Measurements from ENCODE around the gene ZNF93. TPM values are rescaled to one million over a fixed set of nuclear protein-coding genes. Genes with fewer than 3 reads are reported as not detected.
"Not testable (repeated sequence)": the region's sequence is repeated elsewhere in the genome, so short reads cannot be mapped to it uniquely, and the experiment has no call there.

Gene ZNF93
- total RNA-seq, 1 experiment from 2014 or later, result 7.5 TPM

DNA sequence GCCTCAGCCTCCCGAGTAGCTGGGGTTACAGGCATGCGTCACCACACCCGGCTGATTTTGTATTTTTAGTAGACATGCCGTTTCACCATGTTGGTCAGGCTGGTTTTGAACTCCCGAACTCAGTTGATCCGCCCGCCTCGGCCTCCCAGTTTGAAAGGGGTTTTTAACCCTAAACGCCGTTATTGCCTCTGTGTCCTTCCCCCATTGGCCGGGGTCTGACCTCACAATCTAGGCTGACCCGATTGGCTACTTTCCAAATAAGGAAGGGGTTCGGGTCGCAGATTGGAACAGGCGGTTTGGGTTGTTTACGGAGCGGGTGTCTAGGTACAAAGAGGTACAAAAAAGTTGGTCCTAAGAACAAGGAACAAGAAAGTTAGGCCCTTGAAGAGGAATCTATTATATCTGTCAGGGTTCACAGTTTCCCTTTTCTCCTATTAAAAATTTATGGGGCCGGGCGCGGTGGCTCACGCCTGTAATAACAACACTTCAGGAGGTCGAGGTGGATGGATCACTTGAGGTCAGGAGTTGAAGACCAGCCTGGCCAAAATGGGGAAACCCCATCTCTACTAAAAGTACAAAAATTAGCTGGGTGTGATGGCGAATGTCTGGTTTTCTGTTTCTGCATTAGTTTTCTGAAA, 34.0 kb upstream of the ZNF93 start:
- H3K36me3 ChIP-seq (ENCODE audit: control insufficient read depth, insufficient read depth, low read length), result no peaks in the 10 kb centered on the region
- H3K27ac Mint-ChIP-seq (ENCODE audit: unreplicated experiment), result peak overlapping the region; percentile 100
- peaks cover 8% of the 10 kb centered on the region for H3K4me1 Mint-ChIP-seq (ENCODE audit: low read depth, unreplicated experiment)
- TF ChIP-seq, protein P1, sequence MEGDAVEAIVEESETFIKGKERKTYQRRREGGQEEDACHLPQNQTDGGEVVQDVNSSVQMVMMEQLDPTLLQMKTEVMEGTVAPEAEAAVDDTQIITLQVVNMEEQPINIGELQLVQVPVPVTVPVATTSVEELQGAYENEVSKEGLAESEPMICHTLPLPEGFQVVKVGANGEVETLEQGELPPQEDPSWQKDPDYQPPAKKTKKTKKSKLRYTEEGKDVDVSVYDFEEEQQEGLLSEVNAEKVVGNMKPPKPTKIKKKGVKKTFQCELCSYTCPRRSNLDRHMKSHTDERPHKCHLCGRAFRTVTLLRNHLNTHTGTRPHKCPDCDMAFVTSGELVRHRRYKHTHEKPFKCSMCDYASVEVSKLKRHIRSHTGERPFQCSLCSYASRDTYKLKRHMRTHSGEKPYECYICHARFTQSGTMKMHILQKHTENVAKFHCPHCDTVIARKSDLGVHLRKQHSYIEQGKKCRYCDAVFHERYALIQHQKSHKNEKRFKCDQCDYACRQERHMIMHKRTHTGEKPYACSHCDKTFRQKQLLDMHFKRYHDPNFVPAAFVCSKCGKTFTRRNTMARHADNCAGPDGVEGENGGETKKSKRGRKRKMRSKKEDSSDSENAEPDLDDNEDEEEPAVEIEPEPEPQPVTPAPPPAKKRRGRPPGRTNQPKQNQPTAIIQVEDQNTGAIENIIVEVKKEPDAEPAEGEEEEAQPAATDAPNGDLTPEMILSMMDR (IDR thresholded peaks at IDR 0.05; ENCODE audit: insufficient read depth in 1 of 2, low read depth in 1 of 2, low read length in 1 of 2, severe bottlenecking in 1 of 2, unreplicated experiment in 1 of 2), result no peak
- no peaks in the 10 kb centered on the region for H3K4me1 ChIP-seq
- H3K27me3 Mint-ChIP-seq (ENCODE audit: insufficient read depth, unreplicated experiment), result no peaks in the 10 kb centered on the region
- BruUV-seq (replicated peaks), result no TSS peak
- H3K4me3 ChIP-seq (ENCODE audit: low read depth, low read length), result peak overlapping the region; percentile 70
- H3K27me3 ChIP-seq (replicated peaks; ENCODE audit: control insufficient read depth, insufficient read depth, low read length), result no peaks in the 10 kb centered on the region
- peak overlapping the region; percentile 100 for H3K4me3 Mint-ChIP-seq (ENCODE audit: unreplicated experiment)
- peaks cover 21% of the 10 kb centered on the region for H3K36me3 Mint-ChIP-seq (ENCODE audit: insufficient read depth, unreplicated experiment)
- H3K9me3 ChIP-seq, result peaks cover 17% of the 10 kb centered on the region; the same call in 1 of the 2 replicates
- POLR2A ChIA-PET, result interaction anchor here (0.6 to 1.6 kb wide), 5 partner anchors 34 to 204 kb away, joined by 3 to 25 read pairs (median 10); partner anchors contain the start of genes ATP13A1, ZNF101 and ZNF93
- peaks cover 12% of the 10 kb centered on the region for H3K9me3 Mint-ChIP-seq (ENCODE audit: unreplicated experiment)
- intact Hi-C loops (cut with micrococcal nuclease; ENCODE audit: unreplicated experiment), result loop anchor here (2.0 to 10.0 kb wide), 2 partner anchors 90 to 202 kb away; partner anchors contain the start of genes ATP13A1 and ZNF101
- CTCF ChIA-PET, result no interaction called here
- DNase-seq, result peak in 1 of 2 experiments; percentile 11

GRCh38 chr19:19870086-19870485, 30.7 kb upstream of the ZNF93 start:
- H3K27me3 ChIP-seq (replicated peaks; ENCODE audit: control insufficient read depth, insufficient read depth, low read length); H3K36me3 ChIP-seq (ENCODE audit: control insufficient read depth, insufficient read depth, low read length); DNase-seq; CTCF ChIA-PET; H3K4me1 Mint-ChIP-seq (ENCODE audit: low read depth, unreplicated experiment); H3K4me3 ChIP-seq (ENCODE audit: low read depth, low read length); H3K4me3 Mint-ChIP-seq (ENCODE audit: unreplicated experiment); BruUV-seq (replicated peaks); H3K4me1 ChIP-seq; H3K27me3 Mint-ChIP-seq (ENCODE audit: insufficient read depth, unreplicated experiment); intact Hi-C loops (cut with micrococcal nuclease; ENCODE audit: unreplicated experiment); H3K27ac Mint-ChIP-seq (ENCODE audit: unreplicated experiment); POLR2A ChIA-PET; H3K9me3 Mint-ChIP-seq (ENCODE audit: unreplicated experiment): not testable (repeated sequence)
- H3K9me3 ChIP-seq, result peaks cover 12% of the 10 kb centered on the region; the same call in 1 of the 2 replicates
- peaks cover 30% of the 10 kb centered on the region for H3K36me3 Mint-ChIP-seq (ENCODE audit: insufficient read depth, unreplicated experiment)

DNA sequence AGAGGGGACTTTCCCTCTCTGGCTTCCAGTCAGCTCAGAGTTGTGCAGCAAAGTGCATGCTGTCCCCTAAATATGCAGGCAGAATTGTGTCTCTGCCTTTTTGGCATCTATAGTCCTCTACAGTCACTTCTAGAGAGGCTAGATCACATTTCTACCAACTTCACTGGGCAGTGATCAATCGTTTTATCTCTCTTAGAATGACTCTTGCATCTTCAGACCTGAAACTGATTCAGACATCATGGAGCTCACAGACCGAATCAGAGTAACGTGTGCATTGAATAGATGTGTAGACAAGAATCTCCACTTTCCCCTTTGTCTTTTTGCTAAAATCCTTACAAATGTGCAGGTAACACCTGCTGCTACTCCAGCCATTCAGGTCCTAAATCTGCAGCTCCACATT, 28.8 kb upstream of the ZNF93 start:
- H3K4me1 ChIP-seq, result no peaks in the 10 kb centered on the region
- no TSS peak for BruUV-seq (replicated peaks)
- Mint-ChIP-seq H3K27ac (ENCODE audit: unreplicated experiment) (no peak overlapping the region), H3K36me3 (ENCODE audit: insufficient read depth, unreplicated experiment) (peaks cover 15% of the 10 kb centered on the region), H3K27me3 (ENCODE audit: insufficient read depth, unreplicated experiment) (no peaks in the 10 kb centered on the region), H3K4me1 (ENCODE audit: low read depth, unreplicated experiment) (no peaks in the 10 kb centered on the region), H3K4me3 (ENCODE audit: unreplicated experiment) (no peak overlapping the region), H3K9me3 (ENCODE audit: unreplicated experiment) (no peaks in the 10 kb centered on the region)
- POLR2A ChIA-PET, result no interaction called here
- CTCF ChIA-PET, result no interaction called here
- H3K27me3 ChIP-seq (replicated peaks; ENCODE audit: control insufficient read depth, insufficient read depth, low read length), result no peaks in the 10 kb centered on the region
- no peak overlapping the region for H3K4me3 ChIP-seq (ENCODE audit: low read depth, low read length)
- intact Hi-C loops (cut with micrococcal nuclease; ENCODE audit: unreplicated experiment), result no loop called here
- no peak for DNase-seq
- no peaks in the 10 kb centered on the region for H3K36me3 ChIP-seq (ENCODE audit: control insufficient read depth, insufficient read depth, low read length)
- H3K9me3 ChIP-seq, result peaks cover 11% of the 10 kb centered on the region; the same call in 1 of the 2 replicates
- TF ChIP-seq, protein P1 (IDR thresholded peaks at IDR 0.05; ENCODE audit: insufficient read depth in 1 of 2, low read depth in 1 of 2, low read length in 1 of 2, severe bottlenecking in 1 of 2, unreplicated experiment in 1 of 2), result no peak

Data from Caco-2 (cell line).